ENCODE data around the gene CBX7. TPM values are rescaled to one million over a fixed set of nuclear protein-coding genes. Genes with fewer than 3 reads are reported as not detected.

Gene CBX7
- total and polyA plus RNA-seq, 2 of the 4 experiments (the other 2 are of a cell fraction) = 0.90 to 3.6 TPM

GRCh38 chr22:39151329-39151975 is 1.0 kb downstream of the CBX7 start:
- H4K20me1 ChIP-seq (ENCODE audit: insufficient read depth, low read length) = no peaks in the 10 kb centered on the region
- no peak overlapping the region for H2BK20ac ChIP-seq (ENCODE audit: low read depth, low read length)
- no peak overlapping the region for H2BK5ac ChIP-seq (ENCODE audit: low read depth, low read length, poor library complexity, severe bottlenecking)
- no peak overlapping the region for H3K18ac ChIP-seq (ENCODE audit: low read depth, low read length)
- DNase-seq (no peak), ATAC-seq (ENCODE audit: low read depth) (no peak)
- H3K27me3 ChIP-seq (ENCODE audit: control insufficient read depth, insufficient read depth, low read length) = peaks cover 25% of the 10 kb centered on the region
- H3K27ac ChIP-seq (ENCODE audit: insufficient read depth, low read length) = no peak overlapping the region
- 0 out of 2 replicates have a peak, but pooled peaks cover 2% of the 10 kb centered on the region for H3K36me3 ChIP-seq (ENCODE audit: control insufficient read depth, insufficient read depth, low read length)
- H2AK5ac ChIP-seq (ENCODE audit: low read depth, low read length) = no peak overlapping the region
- peak overlapping the region; percentile 72 for H3K9ac ChIP-seq (ENCODE audit: low read depth, low read length)
- H2BK15ac ChIP-seq (ENCODE audit: low read depth, low read length) = no peak overlapping the region
- H3K23ac ChIP-seq (ENCODE audit: low read depth, low read length) = no peak overlapping the region
- H2AK9ac ChIP-seq (replicated peaks; ENCODE audit: low read depth, low read length, poor library complexity) = peak overlapping the region; percentile 60
- peak overlapping the region; percentile 90 for H3K4me2 ChIP-seq (ENCODE audit: low read depth, low read length)
- intact Hi-C loops (cut with micrococcal nuclease) = no loop called here
- CTCF ChIA-PET = no interaction called here
- H4K5ac ChIP-seq (ENCODE audit: low read depth, low read length) = no peak overlapping the region
- H3K4me3 ChIP-seq (ENCODE audit: insufficient read depth, low read depth, low read length) = peak overlapping the region; percentile 44; the same call in 1 of the 2 replicates
- WGBS, 2 experiments (ENCODE audit: extremely low coverage in 2 of 2, insufficient read length in 1 of 2) = no CpG with 5 or more reads among the region's 16 CpGs
- BruUV-seq (replicated peaks) = no TSS peak
- 0 out of 2 replicates have a peak, but pooled peaks cover 2% of the 10 kb centered on the region for H3K4me1 ChIP-seq (ENCODE audit: control insufficient read depth, insufficient read depth, low read length)
- no peaks in the 10 kb centered on the region for H3K9me1 ChIP-seq (ENCODE audit: insufficient read depth, low read length)
- no peak overlapping the region; the same call in 1 of the 2 replicates for H3K4ac ChIP-seq (ENCODE audit: low read depth, low read length)
- TF ChIP-seq RAD21 (IDR thresholded peaks at IDR 0.05; ENCODE audit: low read length) (no peak), MAFK (IDR thresholded peaks at IDR 0.05; ENCODE audit: low read depth, low read length) (no peak), NFE2L2 (IDR thresholded peaks at IDR 0.05; ENCODE audit: low read depth, low read length) (no peak), RCOR1 (IDR thresholded peaks at IDR 0.05; ENCODE audit: insufficient replicate concordance, low read length) (no peak)
- H3K79me1 ChIP-seq (ENCODE audit: low read depth in 1 of 2, low read length in 2 of 2) = peaks cover 2 to 3% of the 10 kb centered on the region in 2 experiments; a peak in 2 of 4 replicates
- peak overlapping the region; percentile 36 to 82; a peak in 2 of 4 replicates for H4K8ac ChIP-seq (ENCODE audit: low read depth in 2 of 2, low read length in 2 of 2)
- dilution Hi-C loops (cut with HindIII; ENCODE audit: low sequenced_read_pairs, unreplicated experiment) = no loop called here
- H3K56ac ChIP-seq (ENCODE audit: extremely low read depth, insufficient read depth, low read length) = no peak overlapping the region
- H3K14ac ChIP-seq (replicated peaks; ENCODE audit: low read depth, low read length) = no peak overlapping the region
- no peaks in the 10 kb centered on the region for H3K9me3 ChIP-seq (ENCODE audit: control insufficient read depth, insufficient read depth, low read length)
- POLR2A ChIA-PET (ENCODE audit: unreplicated experiment) = interaction anchor here (0.6 kb wide), 1 partner anchor 166 kb away, joined by 4 read pairs; no protein-coding TSS in a partner anchor
- H2AFZ ChIP-seq (replicated peaks; ENCODE audit: low read length, poor library complexity) = peak overlapping the region; percentile 91
- no peak overlapping the region for H4K91ac ChIP-seq (ENCODE audit: insufficient read depth, low read depth, low read length)
- no peak overlapping the region for H2BK120ac ChIP-seq (ENCODE audit: low read depth, low read length)
- in situ Hi-C loops (cut with MboI; ENCODE audit: low sequenced_read_pairs) = loop anchor here (25.0 kb wide), 1 partner anchor 886 kb away; no protein-coding TSS in a partner anchor

Measured in IMR-90 (cell line).